ENCODE measurements around the gene EIF4B. TPM values are rescaled to one million over a fixed set of nuclear protein-coding genes. Genes with fewer than 3 reads are reported as not detected.

EIF4B gene
- total RNA-seq, 1 donor from 2014 or later, result 833 TPM

DNA sequence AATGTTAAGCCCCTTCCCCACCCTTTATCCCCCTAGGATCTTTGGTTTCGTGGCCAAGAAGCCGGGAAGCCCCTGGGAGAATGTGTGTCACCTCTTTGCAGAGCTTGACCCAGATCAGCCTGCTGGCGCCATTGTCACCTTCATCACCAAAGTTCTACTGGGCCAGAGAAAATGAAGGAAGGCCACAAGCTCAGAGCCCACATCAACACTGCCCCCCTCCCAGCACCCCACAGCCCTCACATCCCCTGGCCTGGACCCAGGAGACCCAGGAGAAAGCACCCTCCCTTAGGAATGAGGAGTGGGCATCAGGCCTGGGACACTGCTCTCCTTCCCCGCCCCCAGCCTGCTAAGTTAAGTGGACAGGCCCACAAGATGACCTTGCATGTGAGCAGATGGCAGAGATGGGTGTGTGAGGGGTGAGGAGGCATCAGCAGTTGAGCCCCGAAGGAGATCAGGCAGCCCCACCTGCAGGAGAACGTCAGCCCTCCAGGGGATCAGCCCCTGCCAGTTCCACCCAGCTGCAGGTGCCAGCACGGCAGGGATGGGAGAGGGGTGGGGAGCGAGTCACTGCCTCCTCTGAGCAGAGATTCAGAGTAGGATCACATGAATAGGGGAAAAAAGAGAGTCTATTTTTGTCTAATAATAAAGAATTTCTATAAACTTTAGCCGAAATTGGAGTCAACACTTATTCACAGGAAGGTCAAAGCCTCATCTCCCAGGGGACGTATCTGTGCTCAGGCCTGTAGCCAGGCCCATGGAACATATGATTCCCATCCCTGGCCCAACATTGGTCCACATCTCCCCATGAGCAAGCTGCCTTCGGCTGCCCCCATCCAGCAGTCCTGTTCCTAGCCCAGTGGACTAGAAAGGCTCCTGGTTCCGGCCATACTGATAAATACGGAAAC, 57.7 kb downstream of the EIF4B start:
- H3K9me3 Mint-ChIP-seq, result no peaks in the 10 kb centered on the region
- no peaks in the 10 kb centered on the region for H3K9me3 ChIP-seq (ENCODE audit: low read depth)
- no peak overlapping the region for H3K4me3 ChIP-seq
- TF ChIP-seq, protein P1, sequence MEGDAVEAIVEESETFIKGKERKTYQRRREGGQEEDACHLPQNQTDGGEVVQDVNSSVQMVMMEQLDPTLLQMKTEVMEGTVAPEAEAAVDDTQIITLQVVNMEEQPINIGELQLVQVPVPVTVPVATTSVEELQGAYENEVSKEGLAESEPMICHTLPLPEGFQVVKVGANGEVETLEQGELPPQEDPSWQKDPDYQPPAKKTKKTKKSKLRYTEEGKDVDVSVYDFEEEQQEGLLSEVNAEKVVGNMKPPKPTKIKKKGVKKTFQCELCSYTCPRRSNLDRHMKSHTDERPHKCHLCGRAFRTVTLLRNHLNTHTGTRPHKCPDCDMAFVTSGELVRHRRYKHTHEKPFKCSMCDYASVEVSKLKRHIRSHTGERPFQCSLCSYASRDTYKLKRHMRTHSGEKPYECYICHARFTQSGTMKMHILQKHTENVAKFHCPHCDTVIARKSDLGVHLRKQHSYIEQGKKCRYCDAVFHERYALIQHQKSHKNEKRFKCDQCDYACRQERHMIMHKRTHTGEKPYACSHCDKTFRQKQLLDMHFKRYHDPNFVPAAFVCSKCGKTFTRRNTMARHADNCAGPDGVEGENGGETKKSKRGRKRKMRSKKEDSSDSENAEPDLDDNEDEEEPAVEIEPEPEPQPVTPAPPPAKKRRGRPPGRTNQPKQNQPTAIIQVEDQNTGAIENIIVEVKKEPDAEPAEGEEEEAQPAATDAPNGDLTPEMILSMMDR (IDR thresholded peaks at IDR 0.05), result no peak
- no peak for TF ChIP-seq EZH2phosphoT487 (IDR thresholded peaks at IDR 0.05)
- TF ChIP-seq EZH2 (IDR thresholded peaks at IDR 0.05), result no peak
- no peaks in the 10 kb centered on the region for H3K4me1 ChIP-seq
- H3F3A ChIP-seq (ENCODE audit: low read depth), result no peaks in the 10 kb centered on the region
- no peak for DNase-seq (ENCODE audit: low spot score)
- no peak overlapping the region for H3K9ac ChIP-seq
- no peaks in the 10 kb centered on the region for H3K79me2 ChIP-seq (ENCODE audit: low read depth)
- no peaks in the 10 kb centered on the region for H4K20me1 ChIP-seq (ENCODE audit: low read depth)
- H3K36me3 ChIP-seq, result no peaks in the 10 kb centered on the region
- peaks cover 8% of the 10 kb centered on the region for H3K27me3 Mint-ChIP-seq (ENCODE audit: insufficient read depth, low read depth)
- H3K27me3 ChIP-seq, result no peaks in the 10 kb centered on the region
- H3K36me3 Mint-ChIP-seq, result no peaks in the 10 kb centered on the region
- H3K27ac ChIP-seq, result no peak overlapping the region
- no peak overlapping the region for H3K4me3 Mint-ChIP-seq
- no peak overlapping the region for H2AFZ ChIP-seq (replicated peaks)
- peaks cover 3% of the 10 kb centered on the region for H3K4me1 Mint-ChIP-seq
- no peak overlapping the region for H3K27ac Mint-ChIP-seq
- no peak overlapping the region for H3K4me2 ChIP-seq

DNA sequence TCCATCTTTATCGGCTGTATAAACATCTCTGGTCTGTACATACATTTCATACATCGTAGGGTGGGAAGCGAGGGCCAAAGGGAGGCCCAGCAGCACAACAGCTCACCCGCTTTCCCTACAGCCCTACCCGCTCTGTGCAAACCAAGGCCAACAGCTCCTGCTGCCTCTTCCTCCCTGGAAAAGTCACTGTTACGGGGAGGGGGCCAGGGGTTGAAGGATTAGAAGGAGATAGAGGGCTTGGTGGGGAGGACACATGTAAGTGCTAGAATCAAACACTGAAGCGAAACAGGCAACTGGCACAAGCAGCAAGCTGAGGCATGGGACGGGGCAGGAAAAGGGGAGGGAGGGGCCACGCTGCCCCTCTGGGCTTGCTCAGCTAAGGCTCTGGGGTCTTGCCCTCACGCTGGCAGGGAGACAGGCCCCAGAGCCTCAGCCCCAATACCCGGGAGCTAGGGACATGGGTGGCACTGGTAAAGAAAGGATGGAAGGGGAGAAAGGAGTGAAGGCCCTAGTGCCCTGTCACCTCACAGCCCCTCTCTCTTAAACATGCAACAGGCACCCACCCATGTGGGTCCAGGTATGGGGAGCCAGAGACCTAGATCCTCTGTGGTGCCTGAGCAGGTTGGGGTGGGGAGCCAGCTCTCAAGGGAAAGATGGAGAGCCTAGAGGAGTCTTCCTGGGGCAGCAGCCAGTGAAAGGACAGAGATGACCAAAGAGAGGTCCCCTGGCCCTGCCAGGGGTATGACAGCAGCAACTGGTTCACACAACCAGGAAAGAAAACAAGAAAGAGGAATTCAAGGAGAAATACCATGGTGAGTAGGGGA, 58.6 kb downstream of the EIF4B start:
- peaks cover 8% of the 10 kb centered on the region for H3K27me3 Mint-ChIP-seq (ENCODE audit: insufficient read depth, low read depth)
- Histone ChIP-seq H3K27ac (no peak overlapping the region), H3K9me3 (ENCODE audit: low read depth) (no peaks in the 10 kb centered on the region), H3K36me3 (no peaks in the 10 kb centered on the region), H3K4me1 (no peaks in the 10 kb centered on the region), H4K20me1 (ENCODE audit: low read depth) (no peaks in the 10 kb centered on the region), H3K27me3 (no peaks in the 10 kb centered on the region), H3K79me2 (ENCODE audit: low read depth) (no peaks in the 10 kb centered on the region), H2AFZ (replicated peaks) (no peak overlapping the region), H3K9ac (no peak overlapping the region), H3K4me3 (no peak overlapping the region), H3F3A (ENCODE audit: low read depth) (no peaks in the 10 kb centered on the region), H3K4me2 (no peak overlapping the region)
- peaks cover 6% of the 10 kb centered on the region for H3K4me1 Mint-ChIP-seq
- H3K36me3 Mint-ChIP-seq, result no peaks in the 10 kb centered on the region
- no peaks in the 10 kb centered on the region for H3K9me3 Mint-ChIP-seq
- no peak for TF ChIP-seq EZH2 (IDR thresholded peaks at IDR 0.05)
- no peak for TF ChIP-seq EZH2phosphoT487 (IDR thresholded peaks at IDR 0.05)
- TF ChIP-seq, protein P1 (IDR thresholded peaks at IDR 0.05), result no peak
- no peak overlapping the region for H3K27ac Mint-ChIP-seq
- H3K4me3 Mint-ChIP-seq, result no peak overlapping the region
- DNase-seq (ENCODE audit: low spot score), result no peak

DNA sequence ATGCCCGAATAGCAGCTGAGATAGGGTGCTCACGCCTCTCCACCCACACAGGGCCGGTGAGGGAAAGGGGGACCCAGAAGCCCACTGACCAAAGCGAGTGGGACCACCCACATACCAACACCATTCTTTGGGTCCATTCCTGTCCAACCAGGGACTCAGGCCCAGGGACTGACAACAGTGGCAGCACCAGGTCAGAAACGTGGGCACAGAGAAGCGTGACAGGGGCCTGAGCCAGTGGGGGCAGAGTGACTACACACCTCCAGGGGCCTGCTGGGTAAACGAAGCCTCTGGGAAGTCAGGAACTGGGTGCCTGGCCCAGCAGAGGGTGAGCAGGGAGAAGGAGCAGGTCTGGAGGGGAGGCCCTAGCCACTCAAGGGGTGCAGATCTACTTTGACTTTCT, 59.2 kb downstream of the EIF4B start:
- H3K9ac ChIP-seq, result no peak overlapping the region
- no peak overlapping the region for H2AFZ ChIP-seq (replicated peaks)
- no peaks in the 10 kb centered on the region for H3K79me2 ChIP-seq (ENCODE audit: low read depth)
- H3K4me2 ChIP-seq, result no peak overlapping the region
- Mint-ChIP-seq H3K9me3 (no peaks in the 10 kb centered on the region), H3K4me1 (peaks cover 13% of the 10 kb centered on the region), H3K36me3 (no peaks in the 10 kb centered on the region), H3K27me3 (ENCODE audit: insufficient read depth, low read depth) (peaks cover 8% of the 10 kb centered on the region), H3K27ac (no peak overlapping the region), H3K4me3 (no peak overlapping the region)
- H3K27ac ChIP-seq, result no peak overlapping the region
- H3K36me3 ChIP-seq, result no peaks in the 10 kb centered on the region
- H3F3A ChIP-seq (ENCODE audit: low read depth), result no peaks in the 10 kb centered on the region
- no peak overlapping the region for H3K4me3 ChIP-seq
- H3K9me3 ChIP-seq (ENCODE audit: low read depth), result no peaks in the 10 kb centered on the region
- no peak for DNase-seq (ENCODE audit: low spot score)
- no peaks in the 10 kb centered on the region for H3K27me3 ChIP-seq
- H3K4me1 ChIP-seq, result no peaks in the 10 kb centered on the region
- H4K20me1 ChIP-seq (ENCODE audit: low read depth), result no peaks in the 10 kb centered on the region
- TF ChIP-seq EZH2 (IDR thresholded peaks at IDR 0.05) (no peak), EZH2phosphoT487 (IDR thresholded peaks at IDR 0.05) (no peak)
- TF ChIP-seq, protein P1 (IDR thresholded peaks at IDR 0.05), result no peak

Data from neural progenitor cell (in vitro differentiated cells).